Tibial nerve (tissue), 4 donors: ENCODE measurements around the gene SYNJ2.

Source experiments
- CTCF ChIP-seq, 5 experiments: fragments of 200-600 bp in 3 of 5; fragments of 450-650 bp in 2 of 5; sonication (generic) in 3 of 5; IDR thresholded peaks; one replicate each; pipeline ENCODE4 v1.5.1; 2016 to 2019; ENCODE audit warnings: antibody characterized with exemption in 5 of 5, mild to moderate bottlenecking in 3 of 5, moderate library complexity in 2 of 5
- EP300 ChIP-seq, 2 donors: sonication (generic); formaldehyde crosslinking; IDR thresholded peaks; one replicate each; pipeline ENCODE4 v1.6.1; 2017; ENCODE audit warnings: antibody characterized with exemption in 2 of 2, mild to moderate bottlenecking in 1 of 2
- POLR2A ChIP-seq, 2 donors: fragments of 450-650 bp; IDR thresholded peaks; one replicate each; pipeline ENCODE4 v1.6.1; 2017; ENCODE audit warnings: antibody characterized with exemption in 2 of 2, mild to moderate bottlenecking in 2 of 2, moderate library complexity in 2 of 2

- TF ChIP-seq CTCF (IDR thresholded peaks at IDR 0.05): no peak
- no peak for TF ChIP-seq POLR2A (IDR thresholded peaks at IDR 0.05)
- no peak for TF ChIP-seq EP300 (IDR thresholded peaks at IDR 0.05)
Observed at GRCh38 chr6:157982102-157982562, 469 bp downstream of the SYNJ2 start.
